Mesenchymal stem cell (in vitro differentiated cells and primary cell): ENCODE results near the gene HTT.

ENCODE experiments used
- DNase-seq: peaks from one replicate; pipeline ENCODE4 v3.0.0-alpha.2; 2013
- H2AFZ ChIP-seq: one replicate; pipeline ENCODE4 v1.6.1; 2013; ENCODE audit warnings: low read depth, mild to moderate bottlenecking, control low read depth, inconsistent platforms, low read length, moderate library complexity
- H2AK5ac ChIP-seq: 2 replicates; pipeline ENCODE4 v1.6.1; 2013; ENCODE audit warnings: low read length, moderate library complexity, mild to moderate bottlenecking, inconsistent platforms; ENCODE audit not compliant: severe bottlenecking
- H2BK120ac ChIP-seq: one replicate; pipeline ENCODE4 v1.6.1; 2013; ENCODE audit warnings: low read depth, mild to moderate bottlenecking, inconsistent platforms, low read length, moderate library complexity
- H2BK12ac ChIP-seq, 2 experiments: one replicate each; pipeline ENCODE4 v1.6.1; 2013; ENCODE audit warnings: inconsistent platforms in 2 of 2, low read length in 2 of 2, mild to moderate bottlenecking in 2 of 2, moderate library complexity in 2 of 2, control low read depth in 1 of 2
- H2BK15ac ChIP-seq: one replicate; pipeline ENCODE4 v1.6.1; 2013; ENCODE audit warnings: mild to moderate bottlenecking, low read depth, inconsistent platforms; ENCODE audit not compliant: poor library complexity, severe bottlenecking
- H2BK5ac ChIP-seq: 2 replicates; pipeline ENCODE4 v1.6.1; 2013; ENCODE audit warnings: low read depth, mild to moderate bottlenecking, low read length, control low read depth, inconsistent platforms; ENCODE audit not compliant: poor library complexity, severe bottlenecking
- H3K14ac ChIP-seq, 2 experiments: one replicate each; pipeline ENCODE4 v1.6.1; 2013; ENCODE audit warnings: inconsistent platforms in 2 of 2, low read length in 2 of 2, control low read depth in 1 of 2, mild to moderate bottlenecking in 1 of 2, moderate library complexity in 1 of 2
- H3K18ac ChIP-seq, 2 experiments: one replicate each; pipeline ENCODE4 v1.6.1; 2013; ENCODE audit warnings: inconsistent platforms in 2 of 2, low read length in 2 of 2, control low read depth in 1 of 2, low read depth in 1 of 2, mild to moderate bottlenecking in 1 of 2
- H3K23ac ChIP-seq, 2 experiments: one replicate each; pipeline ENCODE4 v1.6.1; 2013; ENCODE audit warnings: inconsistent platforms in 2 of 2, low read length in 2 of 2, mild to moderate bottlenecking in 2 of 2, moderate library complexity in 2 of 2, control low read depth in 1 of 2
- H3K27ac ChIP-seq: 2 replicates; pipeline ENCODE4 v1.5.1; 2013; ENCODE audit warnings: mild to moderate bottlenecking, moderate library complexity, low read length, control low read depth, inconsistent platforms; ENCODE audit not compliant: poor library complexity, severe bottlenecking
- H3K27me3 ChIP-seq, 2 experiments: 2 replicates each; pipeline versions ENCODE4 v1.6.1 to v1.7.0; 2013; ENCODE audit warnings: low read length in 2 of 2, mild to moderate bottlenecking in 2 of 2, moderate library complexity in 2 of 2, control low read depth in 1 of 2, inconsistent platforms in 1 of 2; ENCODE audit not compliant: control insufficient read depth in 1 of 2, insufficient read depth in 1 of 2
- H3K36me3 ChIP-seq, 2 experiments: 2 replicates each; pipeline versions ENCODE4 v1.6.1 to v1.7.0; 2013; ENCODE audit warnings: low read length in 2 of 2, control low read depth in 1 of 2, inconsistent platforms in 1 of 2, low read depth in 1 of 2, mild to moderate bottlenecking in 1 of 2; ENCODE audit not compliant: insufficient read depth in 2 of 2, control insufficient read depth in 1 of 2
- H3K4ac ChIP-seq, 2 experiments: one replicate each; pipeline ENCODE4 v1.6.1; 2013; ENCODE audit warnings: inconsistent platforms in 2 of 2, low read length in 2 of 2, mild to moderate bottlenecking in 2 of 2, moderate library complexity in 2 of 2, control low read depth in 1 of 2, low read depth in 1 of 2
- H3K4me1 ChIP-seq: 2 replicates; pipeline ENCODE4 v1.6.1; 2013; ENCODE audit warnings: low read depth, low read length, control low read depth; ENCODE audit not compliant: control insufficient read depth, insufficient read depth
- H3K4me2 ChIP-seq: 2 replicates; pipeline ENCODE4 v1.6.1; 2013; ENCODE audit warnings: low read length, mild to moderate bottlenecking, inconsistent platforms; ENCODE audit not compliant: poor library complexity, severe bottlenecking
- H3K4me3 ChIP-seq, 2 experiments: 2 replicates each; pipeline versions ENCODE4 v1.5.1 to v1.7.0; 2013; ENCODE audit warnings: low read length in 2 of 2, mild to moderate bottlenecking in 2 of 2, control low read depth in 1 of 2, low read depth in 1 of 2; ENCODE audit not compliant: insufficient read depth in 1 of 2
- H3K79me1 ChIP-seq: replicated peaks from 2 replicates; pipeline ENCODE4 v1.6.1; 2013; ENCODE audit warnings: mild to moderate bottlenecking, control low read depth, low read length, inconsistent platforms; ENCODE audit not compliant: poor library complexity, severe bottlenecking
- H3K9ac ChIP-seq: 2 replicates; pipeline ENCODE4 v1.7.0; 2013; ENCODE audit warnings: mild to moderate bottlenecking, low read length, moderate library complexity
- H3K9me3 ChIP-seq: 2 replicates; pipeline ENCODE4 v1.7.0; 2013; ENCODE audit warnings: mild to moderate bottlenecking, low read length; ENCODE audit not compliant: control insufficient read depth
- H4K8ac ChIP-seq: one replicate; pipeline ENCODE4 v1.6.1; 2013; ENCODE audit warnings: inconsistent platforms, mild to moderate bottlenecking, low read length, moderate library complexity
- H4K91ac ChIP-seq: one replicate; pipeline ENCODE4 v1.6.1; 2013; ENCODE audit warnings: mild to moderate bottlenecking, low read length, inconsistent platforms
- WGBS: methylation state at CpG from one replicate; pipeline ENCODE4 v1.1.7; 2013; ENCODE audit warnings: mixed read lengths; 5-methylcytosine and 5-hydroxymethylcytosine counted together

The HTT gene

DNA sequence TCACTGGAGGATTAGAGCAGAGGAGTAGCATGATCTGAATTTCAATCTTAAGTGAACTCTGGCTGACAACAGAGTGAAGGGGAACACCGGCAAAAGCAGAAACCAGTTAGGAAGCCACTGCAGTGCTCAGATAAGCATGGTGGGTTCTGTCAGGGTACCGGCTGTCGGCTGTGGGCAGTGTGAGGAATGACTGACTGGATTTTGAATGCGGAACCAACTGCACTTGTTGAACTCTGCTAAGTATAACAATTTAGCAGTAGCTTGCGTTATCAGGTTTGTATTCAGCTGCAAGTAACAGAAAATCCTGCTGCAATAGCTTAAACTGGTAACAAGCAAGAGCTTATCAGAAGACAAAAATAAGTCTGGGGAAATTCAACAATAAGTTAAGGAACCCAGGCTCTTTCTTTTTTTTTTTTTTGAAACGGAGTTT lies 5.2 kb downstream of the HTT start:
- H3K4me3 ChIP-seq: no peak overlapping the region
- no peak overlapping the region for H2BK15ac ChIP-seq
- no peak overlapping the region for H3K27ac ChIP-seq
- no peak overlapping the region for H3K4me2 ChIP-seq
- no peak overlapping the region for H2BK120ac ChIP-seq
- peaks cover 13% of the 10 kb centered on the region for H3K79me1 ChIP-seq
- H3K36me3 ChIP-seq: no peaks in the 10 kb centered on the region
- 97% methylated on average over 5 of the region's 6 CpGs for WGBS
- no peak overlapping the region for H2BK12ac ChIP-seq
- no peaks in the 10 kb centered on the region for H3K9me3 ChIP-seq
- no peak overlapping the region for H3K23ac ChIP-seq
- H2AFZ ChIP-seq: no peak overlapping the region
- no peak overlapping the region for H4K91ac ChIP-seq
- no peak overlapping the region for H4K8ac ChIP-seq
- no peak for DNase-seq
- H3K27me3 ChIP-seq: no peaks in the 10 kb centered on the region
- H3K14ac ChIP-seq: no peak overlapping the region
- H2AK5ac ChIP-seq: no peak overlapping the region
- H3K4me1 ChIP-seq: peaks cover 2% of the 10 kb centered on the region
- no peak overlapping the region for H3K18ac ChIP-seq
- H2BK5ac ChIP-seq: no peak overlapping the region
- no peak overlapping the region for H3K9ac ChIP-seq
- no peak overlapping the region for H3K4ac ChIP-seq

DNA sequence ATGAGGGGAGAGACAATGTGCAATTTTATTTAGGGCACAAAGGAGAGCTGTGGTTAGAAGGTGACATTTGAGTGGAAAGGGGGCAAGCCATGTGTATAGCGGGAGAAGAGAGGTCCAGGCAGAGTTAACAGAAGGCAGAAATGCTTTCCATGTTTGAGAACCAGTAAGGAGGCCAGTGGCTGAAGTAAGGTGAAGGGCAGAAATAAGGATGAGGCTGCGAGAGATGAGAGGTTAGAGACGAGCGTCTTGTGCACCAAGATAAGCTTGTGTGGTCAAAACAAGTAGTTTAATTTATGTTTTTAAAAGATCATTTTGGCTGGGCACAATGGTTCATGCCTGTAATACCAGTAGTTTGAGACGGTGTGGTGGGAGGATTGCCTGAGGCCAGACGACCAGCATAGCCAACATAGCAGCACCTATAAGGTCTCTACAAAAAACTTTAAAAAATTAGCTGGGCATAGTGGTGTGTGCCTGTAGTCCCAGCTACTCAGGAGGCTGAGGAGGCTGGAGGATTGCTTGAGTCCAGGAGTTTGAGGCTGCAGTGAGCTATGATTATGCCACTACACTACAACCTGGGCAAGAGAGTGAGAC lies 8.5 kb downstream of the HTT start:
- H3K4me2 ChIP-seq: no peak overlapping the region
- no peaks in the 10 kb centered on the region for H3K27me3 ChIP-seq
- H2BK12ac ChIP-seq: no peak overlapping the region
- H2BK120ac ChIP-seq: no peak overlapping the region
- H3K18ac ChIP-seq: no peak overlapping the region
- no peak for DNase-seq
- H4K8ac ChIP-seq: no peak overlapping the region
- no peak overlapping the region for H3K4ac ChIP-seq
- H2AK5ac ChIP-seq: no peak overlapping the region
- H2BK5ac ChIP-seq: no peak overlapping the region
- no peak overlapping the region for H3K4me3 ChIP-seq
- H4K91ac ChIP-seq: no peak overlapping the region
- no peak overlapping the region for H2BK15ac ChIP-seq
- 96% methylated on average over 6 of the region's 6 CpGs for WGBS
- no peak overlapping the region for H3K9ac ChIP-seq
- H3K9me3 ChIP-seq: no peaks in the 10 kb centered on the region
- H3K27ac ChIP-seq: no peak overlapping the region
- peaks cover 28% of the 10 kb centered on the region for H3K79me1 ChIP-seq
- no peak overlapping the region for H2AFZ ChIP-seq
- H3K36me3 ChIP-seq: peaks cover 2 to 10% of the 10 kb centered on the region in 2 experiments
- no peaks in the 10 kb centered on the region for H3K4me1 ChIP-seq
- H3K14ac ChIP-seq: no peak overlapping the region
- no peak overlapping the region for H3K23ac ChIP-seq

DNA sequence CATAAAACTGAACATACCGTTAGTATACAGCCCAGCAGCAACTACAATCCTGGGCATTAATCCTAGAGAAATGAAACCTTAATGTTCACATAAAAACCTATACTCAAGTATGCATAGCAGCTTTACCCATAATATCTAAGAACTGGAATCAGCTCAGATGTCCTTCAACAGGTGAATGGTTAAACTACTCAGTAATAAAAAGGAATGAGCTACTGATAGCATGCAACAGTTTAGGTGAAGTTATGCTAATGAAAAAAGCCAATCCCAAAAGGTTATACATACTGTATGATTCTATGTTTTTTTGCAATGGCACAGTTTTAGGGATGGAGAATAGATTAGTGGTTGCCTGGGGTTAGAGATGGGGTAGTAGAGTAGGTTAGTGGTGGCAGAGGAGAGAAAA lies 9.3 kb downstream of the HTT start:
- no peak overlapping the region for H3K27ac ChIP-seq
- no peak overlapping the region for H2BK15ac ChIP-seq
- H4K91ac ChIP-seq: no peak overlapping the region
- no peak overlapping the region for H2AK5ac ChIP-seq
- no peak overlapping the region for H3K4ac ChIP-seq
- no peaks in the 10 kb centered on the region for H3K27me3 ChIP-seq
- peaks cover 29% of the 10 kb centered on the region for H3K79me1 ChIP-seq
- H3K9me3 ChIP-seq: no peaks in the 10 kb centered on the region
- no peak overlapping the region for H3K4me2 ChIP-seq
- H3K36me3 ChIP-seq: peaks cover 2 to 16% of the 10 kb centered on the region in 2 experiments
- H2BK120ac ChIP-seq: no peak overlapping the region
- no peak overlapping the region for H2AFZ ChIP-seq
- no peak overlapping the region for H2BK12ac ChIP-seq
- no peak overlapping the region for H3K18ac ChIP-seq
- no peak overlapping the region for H3K9ac ChIP-seq
- H3K14ac ChIP-seq: no peak overlapping the region
- H4K8ac ChIP-seq: no peak overlapping the region
- no peak for DNase-seq
- WGBS: 89% methylated on average over 1 of the region's 1 CpG
- H3K23ac ChIP-seq: no peak overlapping the region
- H2BK5ac ChIP-seq: no peak overlapping the region
- H3K4me3 ChIP-seq: no peak overlapping the region
- no peaks in the 10 kb centered on the region for H3K4me1 ChIP-seq

DNA sequence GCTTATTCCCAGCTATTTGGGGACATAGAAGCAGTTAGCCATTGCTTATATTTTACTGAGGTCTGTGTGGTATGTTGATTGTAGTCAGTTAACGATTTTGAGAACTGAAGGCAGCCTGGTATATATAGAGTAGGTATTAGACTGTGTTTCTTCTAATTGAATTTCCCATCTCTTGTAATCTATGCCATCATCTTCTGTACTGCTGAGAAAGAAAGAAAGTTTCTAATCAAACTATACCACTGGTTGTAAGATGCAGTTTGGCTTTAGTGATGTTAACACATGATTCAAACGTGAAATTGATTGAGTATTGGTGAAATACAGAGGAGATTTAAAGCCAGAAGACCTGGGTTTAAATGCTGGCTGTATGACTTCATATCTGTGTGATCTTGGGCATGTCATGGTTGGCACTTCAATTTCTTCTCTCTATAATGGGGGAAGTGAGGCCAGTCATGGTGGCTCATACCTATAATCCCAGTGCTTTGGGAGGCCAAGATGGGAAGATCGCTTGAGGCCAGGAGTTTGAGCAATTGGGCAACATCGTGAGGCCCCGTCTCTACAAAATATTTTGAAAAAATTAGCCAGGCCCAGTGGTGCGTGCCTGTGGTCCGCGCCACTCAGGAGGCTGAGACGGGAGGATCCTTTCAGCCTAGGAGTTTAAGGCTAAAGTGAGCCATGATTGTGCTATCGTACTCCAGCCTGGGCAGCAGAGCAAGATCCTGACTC lies 11.6 kb downstream of the HTT start:
- H3K4me1 ChIP-seq: no peaks in the 10 kb centered on the region
- no peak overlapping the region for H3K9ac ChIP-seq
- no peak overlapping the region for H3K4me2 ChIP-seq
- H3K27ac ChIP-seq: no peak overlapping the region
- H3K23ac ChIP-seq: no peak overlapping the region
- no peak overlapping the region for H3K18ac ChIP-seq
- no peak overlapping the region for H2AK5ac ChIP-seq
- no peaks in the 10 kb centered on the region for H3K9me3 ChIP-seq
- H2AFZ ChIP-seq: no peak overlapping the region
- peaks cover 5 to 33% of the 10 kb centered on the region in 2 experiments for H3K36me3 ChIP-seq
- H3K4me3 ChIP-seq: no peak overlapping the region
- H4K91ac ChIP-seq: no peak overlapping the region
- H3K4ac ChIP-seq: no peak overlapping the region
- H2BK12ac ChIP-seq: no peak overlapping the region
- H2BK5ac ChIP-seq: no peak overlapping the region
- no peak overlapping the region for H2BK15ac ChIP-seq
- no peaks in the 10 kb centered on the region for H3K27me3 ChIP-seq
- peaks cover 30% of the 10 kb centered on the region for H3K79me1 ChIP-seq
- H3K14ac ChIP-seq: no peak overlapping the region
- 97% methylated on average over 10 of the region's 10 CpGs for WGBS
- no peak overlapping the region for H2BK120ac ChIP-seq
- no peak overlapping the region for H4K8ac ChIP-seq
- no peak for DNase-seq
